WTC11 (cell line): ENCODE measurements around the gene TPST2. TPM values are rescaled to one million over a fixed set of nuclear protein-coding genes. Genes with fewer than 3 reads are reported as not detected.

Experiments
- ATAC-seq: fragments of 200-7000 bp; cut with Tn5 transposase; 2 replicates; pipeline ENCODE4 v1.10.0; 2021; ENCODE audit warnings: mild to moderate bottlenecking, moderate library complexity
- CTCF ChIA-PET: fragments of 300-600 bp; sonication (Branson Sonifier 250); formaldehyde crosslinking; loops from one replicate; lab custom pipeline; 2021; ENCODE audit warnings: antibody characterized with exemption; lab: Charles Lee
- POLR2A ChIA-PET: fragments of 350-600 bp; sonication (Branson Sonifier 250); formaldehyde crosslinking; loops from one replicate; lab custom pipeline; 2021; ENCODE audit warnings: antibody characterized with exemption; lab: Charles Lee
- DNase-seq: peaks from one replicate; pipeline ENCODE4 v3.0.0; 2021; ENCODE audit warnings: low spot score
- H3K27ac Mint-ChIP-seq: 2 replicates; pipeline ENCODE4 v1.8.0; 2021; ENCODE audit warnings: mixed read lengths
- H3K27me3 Mint-ChIP-seq: 2 replicates; pipeline ENCODE4 v1.8.0; 2021; ENCODE audit warnings: low read depth, mild to moderate bottlenecking, moderate library complexity, mixed read lengths
- H3K36me3 Mint-ChIP-seq: 2 replicates; pipeline ENCODE4 v1.8.0; 2021; ENCODE audit warnings: mixed read lengths
- H3K4me1 Mint-ChIP-seq: 2 replicates; pipeline ENCODE4 v1.8.0; 2022; ENCODE audit warnings: mixed read lengths
- H3K4me3 Mint-ChIP-seq: 2 replicates; pipeline ENCODE4 v1.8.0; 2021; ENCODE audit warnings: mild to moderate bottlenecking, moderate library complexity, mixed read lengths
- H3K9me3 Mint-ChIP-seq: 2 replicates; pipeline ENCODE4 v1.8.0; 2021; ENCODE audit warnings: mixed read lengths
- ARID4B ChIP-seq: sonication (generic); formaldehyde crosslinking; IDR thresholded peaks from 2 replicates; pipeline ENCODE4 v1.8.0; 2023; ENCODE audit warnings: missing genetic modification reagents, mild to moderate bottlenecking, borderline replicate concordance
- ATF6 ChIP-seq: sonication (generic); formaldehyde crosslinking; IDR thresholded peaks from 2 replicates; pipeline ENCODE4 v1.8.1; 2023; ENCODE audit warnings: mild to moderate bottlenecking, missing genetic modification reagents
- CTCF ChIP-seq: fragments of 200-600 bp; IDR thresholded peaks from 2 replicates; pipeline ENCODE4 v1.8.0; 2022; ENCODE audit warnings: antibody characterized with exemption
- ELF4 ChIP-seq: sonication (generic); formaldehyde crosslinking; IDR thresholded peaks from 2 replicates; pipeline ENCODE4 v1.8.1; 2022; ENCODE audit warnings: low read depth, mild to moderate bottlenecking, moderate library complexity, missing genetic modification reagents
- EMX1 ChIP-seq: fragments of 250-450 bp; sonication (Bioruptor Pico); IDR thresholded peaks from 2 replicates; pipeline ENCODE4 v1.8.0; 2021; ENCODE audit warnings: mild to moderate bottlenecking
- ERG ChIP-seq: fragments of 250-450 bp; sonication (Bioruptor Pico); IDR thresholded peaks from 2 replicates; pipeline ENCODE4 v1.8.0; 2021; ENCODE audit warnings: mild to moderate bottlenecking
- FOXP1 ChIP-seq: sonication (generic); formaldehyde crosslinking; IDR thresholded peaks from 2 replicates; pipeline ENCODE4 v1.8.0; 2022; ENCODE audit warnings: missing genetic modification reagents, mild to moderate bottlenecking, moderate library complexity, borderline replicate concordance
- GABPB1 ChIP-seq: sonication (generic); formaldehyde crosslinking; IDR thresholded peaks from 2 replicates; pipeline ENCODE4 v1.8.1; 2023; ENCODE audit warnings: mild to moderate bottlenecking, missing genetic modification reagents
- GRHL2 ChIP-seq: fragments of 250-450 bp; sonication (Bioruptor Pico); IDR thresholded peaks from 2 replicates; pipeline ENCODE4 v1.8.0; 2022; ENCODE audit warnings: mild to moderate bottlenecking, moderate library complexity; ENCODE audit not compliant: insufficient replicate concordance, severe bottlenecking
- GTF2I ChIP-seq: fragments of 250-450 bp; sonication (Bioruptor Pico); conservative IDR thresholded peaks from 2 replicates; pipeline ENCODE4 v1.4.0; 2021; ENCODE audit warnings: mild to moderate bottlenecking
- JAZF1 ChIP-seq: fragments of 250-450 bp; sonication (Bioruptor Pico); IDR thresholded peaks from 2 replicates; pipeline ENCODE4 v1.9.0; 2021; ENCODE audit warnings: moderate library complexity, mild to moderate bottlenecking, inconsistent platforms
- RELA ChIP-seq: sonication (generic); formaldehyde crosslinking; IDR thresholded peaks from 2 replicates; pipeline ENCODE4 v1.8.1; 2022; ENCODE audit warnings: missing genetic modification reagents, mild to moderate bottlenecking, borderline replicate concordance
- ZNF423 ChIP-seq: fragments of 250-450 bp; sonication (Bioruptor Pico); IDR thresholded peaks from 2 replicates; pipeline ENCODE4 v2.1.2; 2022; ENCODE audit warnings: mild to moderate bottlenecking, moderate library complexity
- total RNA-seq: library from RNA; stranded (reverse); gene quantifications from 3 replicates; pipeline ENCODE4 v1.2.3, GENCODE V29; 2021

The TPST2 gene
- total RNA-seq, 1 experiment from 2014 or later, result 84.2 TPM

GRCh38 chr22:26619510-26619909, 29.6 kb upstream of the TPST2 start:
- no peaks in the 10 kb centered on the region for H3K36me3 Mint-ChIP-seq
- H3K9me3 Mint-ChIP-seq, result peaks cover 6% of the 10 kb centered on the region
- TF ChIP-seq ZNF423 (CRISPR knock-in tag) (no peak), ATF6 (CRISPR knock-in tag) (no peak)
- POLR2A ChIA-PET, result no interaction called here
- peaks cover 34% of the 10 kb centered on the region for H3K27me3 Mint-ChIP-seq
- ATAC-seq (no peak), DNase-seq (no peak)
- CTCF ChIA-PET, result interaction anchor here (1.0 kb wide), 1 partner anchor 250 kb away, joined by 3 read pairs; no protein-coding TSS in a partner anchor
- H3K4me1 Mint-ChIP-seq, result peaks cover 49% of the 10 kb centered on the region
- H3K27ac Mint-ChIP-seq, result no peak overlapping the region
- no peak overlapping the region for H3K4me3 Mint-ChIP-seq

GRCh38 chr22:26618455-26618854, 28.5 kb upstream of the TPST2 start:
- H3K36me3 Mint-ChIP-seq, result no peaks in the 10 kb centered on the region
- POLR2A ChIA-PET, result interaction anchor here (0.9 kb wide), 1 partner anchor 29 kb away, joined by 4 read pairs; no protein-coding TSS in a partner anchor
- H3K27me3 Mint-ChIP-seq, result peaks cover 38% of the 10 kb centered on the region
- H3K4me1 Mint-ChIP-seq, result peaks cover 58% of the 10 kb centered on the region
- CTCF ChIA-PET, result no interaction called here
- H3K4me3 Mint-ChIP-seq, result no peak overlapping the region
- DNase-seq, result no peak
- H3K9me3 Mint-ChIP-seq, result no peaks in the 10 kb centered on the region
- no peak for ATAC-seq
- TF ChIP-seq GTF2I (CRISPR knock-in tag), result peak; percentile 58; the same call in 1 of the 2 replicates
- no peak for TF ChIP-seq JAZF1
- H3K27ac Mint-ChIP-seq, result no peak overlapping the region

GRCh38 chr22:26617271-26618199, 27.6 kb upstream of the TPST2 start, which contains the start of gene CRYBB1:
Gene CRYBB1, minus strand, starts transcription at chr22:26618027. Its CDS starts 1,708 bp downstream, at chr22:26616319.
- no peaks in the 10 kb centered on the region for H3K9me3 Mint-ChIP-seq
- CTCF ChIA-PET, result interaction anchor here (1.1 kb wide), 1 partner anchor 114 kb away, joined by 3 read pairs; no protein-coding TSS in a partner anchor
- peak within 1 kb of the TSS; percentile 4 for H3K4me3 Mint-ChIP-seq
- POLR2A ChIA-PET, result interaction anchor here (0.9 to 1.1 kb wide), 2 partner anchors 9 to 28 kb away, joined by 3 to 4 read pairs; no protein-coding TSS in a partner anchor
- DNase-seq, result no peak
- TF ChIP-seq RELA (CRISPR knock-in tag) (no peak), GABPB1 (CRISPR knock-in tag) (no peak), ELF4 (CRISPR knock-in tag) (no peak), CTCF (no peak), GRHL2 (CRISPR knock-in tag) (no peak), FOXP1 (CRISPR knock-in tag) (no peak), ERG (CRISPR knock-in tag) (no peak), EMX1 (CRISPR knock-in tag) (no peak), ARID4B (CRISPR knock-in tag) (0 out of 2 replicates have a peak, but pooled peaks have one; percentile 41)
- no peaks in the 10 kb centered on the region for H3K36me3 Mint-ChIP-seq
- peaks cover 47% of the 10 kb centered on the region for H3K27me3 Mint-ChIP-seq
- H3K4me1 Mint-ChIP-seq, result peaks cover 67% of the 10 kb centered on the region
- peak; percentile 36 for ATAC-seq
- no peak within 1 kb of the TSS; the same call in 1 of the 2 replicates for H3K27ac Mint-ChIP-seq
